Heart left ventricle (tissue), 16 donors: ENCODE data around the gene EID1. TPM values are rescaled to one million over a fixed set of nuclear protein-coding genes. Genes with fewer than 3 reads are reported as not detected.

ENCODE experiments used
- ATAC-seq, 4 donors: fragments of 200-7000 bp; cut with Tn5 transposase; one replicate each; pipeline ENCODE4 v1.9.1; 2020 to 2022; ENCODE audit warnings: moderate library complexity in 4 of 4, mild to moderate bottlenecking in 3 of 4, moderate number of reproducible peaks in 1 of 4
- DNase-seq, 5 donors: peaks; one replicate each; pipeline ENCODE4 v3.0.0-alpha.2; 2020
- H3K27ac ChIP-seq, 12 donors: fragments of 200-600 bp; sonication (generic) in 4 of 12; one replicate each; pipeline versions ENCODE4 v1.5.0 to v1.8.0; 2016 to 2022; ENCODE audit warnings: mild to moderate bottlenecking in 2 of 12
- H3K27me3 ChIP-seq, 9 donors: fragments of 200-600 bp; sonication (generic) in 2 of 9; one replicate each; pipeline versions ENCODE4 v1.5.1 to v1.8.0; 2016 to 2022; ENCODE audit warnings: mild to moderate bottlenecking in 3 of 9
- H3K36me3 ChIP-seq, 9 donors: fragments of 200-600 bp; sonication (generic) in 2 of 9; one replicate each; pipeline versions ENCODE4 v1.5.0 to v1.8.0; 2018 to 2022; ENCODE audit warnings: mild to moderate bottlenecking in 2 of 9
- H3K4me1 ChIP-seq, 12 donors: fragments of 200-600 bp; sonication (generic) in 4 of 12; one replicate each; pipeline versions ENCODE4 v1.5.0 to v1.8.0; 2016 to 2022; ENCODE audit warnings: mild to moderate bottlenecking in 3 of 12
- H3K4me3 ChIP-seq, 12 donors: fragments of 200-600 bp; sonication (generic) in 4 of 12; one replicate each; pipeline versions ENCODE4 v1.5.0 to v1.8.0; 2017 to 2022; ENCODE audit warnings: mild to moderate bottlenecking in 9 of 12, moderate library complexity in 4 of 12
- H3K9me3 ChIP-seq, 12 donors: fragments of 200-600 bp; sonication (generic) in 4 of 12; one replicate each; pipeline versions ENCODE4 v1.5.0 to v1.8.0; 2016 to 2022; ENCODE audit warnings: mild to moderate bottlenecking in 1 of 12
- CTCF ChIP-seq, 12 donors: fragments of 200-600 bp; sonication (generic) in 4 of 12; IDR thresholded peaks; one replicate each; pipeline versions ENCODE4 v1.5.0 to v1.8.0; 2018 to 2022; ENCODE audit warnings: antibody characterized with exemption in 12 of 12, mild to moderate bottlenecking in 5 of 12
- POLR2A ChIP-seq, 2 donors: fragments of 450-650 bp; IDR thresholded peaks; one replicate each; pipeline ENCODE4 v1.6.1; 2017; ENCODE audit warnings: antibody characterized with exemption in 2 of 2, mild to moderate bottlenecking in 2 of 2, moderate library complexity in 2 of 2
- WGBS, 4 donors: extraction: QIAGEN DNeasy Blood & Tissue Kit in 2 of 4; methylation state at CpG; one replicate each; pipeline versions ENCODE4 v1.1.5 to v1.1.7; 2013 to 2018; 5-methylcytosine and 5-hydroxymethylcytosine counted together
- intact Hi-C, 10 donors: fragments of 100-400 bp; cut with DNase I; formaldehyde crosslinking; loops; one replicate each; pipeline versions ENCODE4 v1.11.1 to v1.14.2; 2022
- polyA plus RNA-seq, 2 donors: library from polyadenylated mRNA; stranded (reverse); fragments of 200-250 nt; gene quantifications; one replicate each; pipeline ENCODE4 v1.2.3, GENCODE V29; 2013
- total RNA-seq, 9 donors: library from RNA; depleted of rRNA in 2 of 9; stranded (reverse); fragments of >200 nt in 2 of 9; fragmentation: NEBNext Ultra II Directional in 3 of 9; extraction: Animal tissue kit (Norgen Biotek cat#: 25700) in 3 of 9; gene quantifications; one replicate each; pipeline versions ENCODE4 v1.1.0 to v1.2.4, GENCODE V29; 2016 to 2023
- donor health status: ischemic (EF 13 %, LVEDD 7.1; RV severe dilation, severe dysfunction).
- donor health status: healthy with polysubstance abuse.
- donor health status: DM: no; HTN: yes; CAD: no.
- donor health status: DM: no; HTN: no; CAD: no.
- donor health status: ischemic (EF 25% LVEDD 6.9; RV normal size, moderate dysfunction).
- donor health status: ischemic (EF 25% LVEDD 5.7; RV mildly dilated, moderate dysfunction).
- donor health status: healthy.
- donor health status: DM: yes; HTN: yes; CAD: no.
- donor health status: ischemic (EF 35%, LVEDD 5.7; RV mildly dilated, moderate dysfunction).
- donor health status: nonischemic (EF 11% LVEDD 7.7; RV severe dilation, severe dysfunction).
- donor health status: DM: yes; HTN: yes; CAD: no.
- donor health status: PGD.
- donor health status: ischemic (EF 29% LVEDD 5.4; RV normal size, mild dysfunction).
- donor health status: nonischemic (EF 23%, LVEDD 6.1; RV moderate dilation, normal function).

EID1 gene
- total and polyA plus RNA-seq, 11 donors, result 161 to 393 (median 223) TPM

- H3K27ac ChIP-seq, result no peak overlapping the region
- TF ChIP-seq CTCF (IDR thresholded peaks at IDR 0.05) (no peak), POLR2A (IDR thresholded peaks at IDR 0.05) (no peak)
- H3K27me3 ChIP-seq, result no peaks in the 10 kb centered on the region
- intact Hi-C loops, result no loop called here
- H3K4me1 ChIP-seq, result no peaks in the 10 kb centered on the region
- no peak for DNase-seq
- 92 to 98% (median 94%) methylated on average over 3 of the region's 3 CpGs for WGBS, 4 donors
- ATAC-seq, result no peak
- no peak overlapping the region for H3K4me3 ChIP-seq
- H3K9me3 ChIP-seq, result peaks cover 0 to 3% (median 0%) of the 10 kb centered on the region in 12 donors
- no peaks in the 10 kb centered on the region for H3K36me3 ChIP-seq
These were observed 36.8 kb downstream of the EID1 start for GRCh38 chr15:48914717-48915116.

- Histone ChIP-seq H3K36me3 (no peaks in the 10 kb centered on the region), H3K27me3 (no peaks in the 10 kb centered on the region), H3K4me3 (no peak overlapping the region), H3K4me1 (no peaks in the 10 kb centered on the region), H3K27ac (no peak overlapping the region), H3K9me3 (peaks cover 0 to 3% (median 0%) of the 10 kb centered on the region in 12 donors)
- intact Hi-C loops, result no loop called here
- ATAC-seq (no peak), DNase-seq (no peak)
- WGBS, 4 donors, result 70 to 83% (median 81%) methylated on average over 3 of the region's 3 CpGs
- TF ChIP-seq CTCF (IDR thresholded peaks at IDR 0.05) (no peak), POLR2A (IDR thresholded peaks at IDR 0.05) (no peak)
These were observed 37.9 kb downstream of the EID1 start for GRCh38 chr15:48915861-48916260.

- Histone ChIP-seq H3K36me3 (no peaks in the 10 kb centered on the region), H3K27ac (no peak overlapping the region), H3K9me3 (no peaks in the 10 kb centered on the region), H3K4me1 (no peaks in the 10 kb centered on the region), H3K4me3 (no peak overlapping the region), H3K27me3 (no peaks in the 10 kb centered on the region)
- TF ChIP-seq POLR2A (IDR thresholded peaks at IDR 0.05), result no peak
- no peak for TF ChIP-seq CTCF (IDR thresholded peaks at IDR 0.05)
- intact Hi-C loops, result no loop called here
- ATAC-seq (no peak), DNase-seq (no peak)
- WGBS, 4 donors, result 79 to 89% (median 82%) methylated on average over 3 of the region's 3 CpGs
These were observed 38.8 kb downstream of the EID1 start for GRCh38 chr15:48916721-48917120.

- Histone ChIP-seq H3K4me1 (peaks cover 0 to 3% (median 0%) of the 10 kb centered on the region in 12 donors), H3K27ac (no peak overlapping the region), H3K9me3 (no peaks in the 10 kb centered on the region), H3K4me3 (no peak overlapping the region), H3K36me3 (no peaks in the 10 kb centered on the region), H3K27me3 (no peaks in the 10 kb centered on the region)
- intact Hi-C loops, result no loop called here
- no peak for ATAC-seq
- no peak for DNase-seq
- TF ChIP-seq CTCF (IDR thresholded peaks at IDR 0.05) (no peak), POLR2A (IDR thresholded peaks at IDR 0.05) (no peak)
- WGBS, 4 donors, result 91 to 96% (median 94%) methylated on average over 2 of the region's 2 CpGs
These were observed 44.1 kb downstream of the EID1 start for GRCh38 chr15:48922046-48922445.
